HepG2 (cell line): Measurements from ENCODE around the gene RPS19. TPM values are rescaled to one million over a fixed set of nuclear protein-coding genes. Genes with fewer than 3 reads are reported as not detected.

Experiments
- DNMT3B ChIP-seq: conservative IDR thresholded peaks from 2 replicates; pipeline ENCODE4 v1.6.1; 2016; ENCODE audit warnings: missing biosample characterization, control low read depth
- FOXP1 ChIP-seq, 2 experiments: fragments of 450-650 bp in 1 of 2; IDR thresholded peaks; 2 replicates each; pipeline ENCODE4 v1.6.1; 2017 to 2018; ENCODE audit warnings: antibody characterized with exemption in 1 of 2
- GPN1 ChIP-seq: sonication (generic); formaldehyde crosslinking; IDR thresholded peaks from 2 replicates; pipeline ENCODE4 v1.5.1; 2020; ENCODE audit warnings: missing genetic modification reagents, borderline replicate concordance
- HOMEZ ChIP-seq: IDR thresholded peaks from 2 replicates; pipeline ENCODE4 v1.6.1; 2016; ENCODE audit warnings: low read depth
- IRF2 ChIP-seq: IDR thresholded peaks from 2 replicates; pipeline ENCODE4 v1.6.1; 2018; ENCODE audit warnings: missing genetic modification reagents, missing compliant biosample characterization
- JUN ChIP-seq: sonication (generic); formaldehyde crosslinking; IDR thresholded peaks from 2 replicates; pipeline ENCODE4 v1.4.0; 2020; ENCODE audit warnings: mild to moderate bottlenecking, missing genetic modification reagents
- KDM3A ChIP-seq: IDR thresholded peaks from 2 replicates; pipeline ENCODE4 v1.6.1; 2018; ENCODE audit warnings: low read depth, missing compliant biosample characterization
- KLF6 ChIP-seq: IDR thresholded peaks from 2 replicates; pipeline ENCODE4 v1.8.0; 2016; ENCODE audit warnings: missing biosample characterization, missing genetic modification reagents
- MED13 ChIP-seq: sonication (generic); formaldehyde crosslinking; IDR thresholded peaks from 2 replicates; pipeline ENCODE4 v1.5.0; 2020; ENCODE audit warnings: missing genetic modification reagents
- MTERF4 ChIP-seq: sonication (generic); formaldehyde crosslinking; IDR thresholded peaks from 2 replicates; pipeline ENCODE4 v1.8.0; 2023; ENCODE audit warnings: mild to moderate bottlenecking, missing genetic modification reagents
- MXI1 ChIP-seq: IDR thresholded peaks from 3 replicates; pipeline ENCODE4 v1.6.1; 2012; ENCODE audit warnings: low read depth, low read length, inconsistent platforms, borderline replicate concordance
- NCOA2 ChIP-seq: sonication (generic); formaldehyde crosslinking; IDR thresholded peaks from 2 replicates; pipeline ENCODE4 v1.8.0; 2022; ENCODE audit warnings: inconsistent platforms
- NONO ChIP-seq, 2 experiments: fragments of 450-650 bp in 1 of 2; sonication (generic) in 1 of 2; formaldehyde crosslinking in 1 of 2; IDR thresholded peaks in 1 of 2; conservative IDR thresholded peaks in 1 of 2; 2 replicates each; pipeline versions ENCODE4 v1.6.1 to v1.8.0; 2017 to 2022; ENCODE audit warnings: mild to moderate bottlenecking in 1 of 2, missing genetic modification reagents in 1 of 2, moderate library complexity in 1 of 2
- SNAI1 ChIP-seq: sonication (generic); formaldehyde crosslinking; IDR thresholded peaks from 2 replicates; pipeline ENCODE4 v1.5.0; 2020; ENCODE audit warnings: mild to moderate bottlenecking, missing genetic modification reagents, borderline replicate concordance
- TGIF2 ChIP-seq: IDR thresholded peaks from 2 replicates; pipeline ENCODE4 v1.6.1; 2016; ENCODE audit warnings: control low read depth, missing compliant biosample characterization
- THAP11 ChIP-seq: IDR thresholded peaks from 2 replicates; pipeline ENCODE4 v1.6.1; 2016; ENCODE audit warnings: missing biosample characterization, missing genetic modification reagents
- XRCC5 ChIP-seq: fragments of 200-400 bp; formaldehyde crosslinking; optimal IDR thresholded peaks from 2 replicates; pipeline ENCODE3; 2017; ENCODE audit warnings: mild to moderate bottlenecking, low read length
- ZFYVE20 ChIP-seq: sonication (generic); formaldehyde crosslinking; IDR thresholded peaks from 2 replicates; pipeline ENCODE4 v1.8.0; 2023; ENCODE audit warnings: low read depth, mild to moderate bottlenecking, moderate library complexity, missing genetic modification reagents, borderline replicate concordance
- ZGPAT ChIP-seq: IDR thresholded peaks from 2 replicates; pipeline ENCODE4 v1.6.1; 2016; ENCODE audit warnings: mild to moderate bottlenecking
- ZNF451 ChIP-seq: sonication (generic); formaldehyde crosslinking; IDR thresholded peaks from 2 replicates; pipeline ENCODE4 v1.5.0; 2020; ENCODE audit warnings: mild to moderate bottlenecking, missing genetic modification reagents
- ZNF589 ChIP-seq: sonication (generic); formaldehyde crosslinking; conservative IDR thresholded peaks from 2 replicates; pipeline ENCODE4 v1.8.0; 2022; ENCODE audit warnings: mild to moderate bottlenecking, moderate library complexity, missing genetic modification reagents
- ZNF678 ChIP-seq: sonication (generic); formaldehyde crosslinking; IDR thresholded peaks from 2 replicates; pipeline ENCODE4 v1.4.0; 2020; ENCODE audit warnings: mild to moderate bottlenecking, missing genetic modification reagents
- ZUFSP ChIP-seq: sonication (generic); formaldehyde crosslinking; IDR thresholded peaks from 2 replicates; pipeline ENCODE4 v1.9.0; 2021; ENCODE audit warnings: missing genetic modification reagents, mild to moderate bottlenecking, borderline replicate concordance
- ZZZ3 ChIP-seq: sonication (generic); formaldehyde crosslinking; IDR thresholded peaks from 2 replicates; pipeline ENCODE4 v1.4.0; 2020; ENCODE audit warnings: missing genetic modification reagents, mild to moderate bottlenecking, borderline replicate concordance
- polyA plus RNA-seq, 8 experiments: library from polyadenylated mRNA; depleted of rRNA in 3 of 8; stranded (reverse) in 7 of 8; unstranded in 1 of 8; fragments of >200 nt; fragmentation: Illumina TruSeq in 4 of 8; extraction: Trizol in 4 of 8; gene quantifications; 2 replicates each; pipeline versions ENCODE4 v1.2.1 to v1.2.3, GENCODE V29; 2011 to 2016; ENCODE audit warnings: low read depth in 4 of 8, missing spikeins in 1 of 8, mixed read lengths in 1 of 8; ENCODE audit not compliant: insufficient read depth in 1 of 8
- total RNA-seq, 5 experiments: library from RNA; depleted of rRNA; stranded (reverse); fragments of >200 nt; fragmentation: Illumina TruSeq; extraction: Trizol; gene quantifications; 2 replicates each; pipeline ENCODE4 v1.2.3, GENCODE V29; 2016; ENCODE audit warnings: low read depth in 1 of 5

RPS19 gene
- total and polyA plus RNA-seq, 2 of the 13 experiments (the other 11 are each of a cell fraction or from before 2014, with no cell fraction given): 1,983 to 4,758 TPM

- 0 out of 2 replicates have a peak, but pooled peaks have one; percentile 27 for TF ChIP-seq MTERF4 (CRISPR knock-in tag)
- TF ChIP-seq ZNF678 (CRISPR knock-in tag): no peak
- peak; percentile 82; the same call in 1 of the 2 replicates for TF ChIP-seq KLF6 (CRISPR knock-in tag)
- TF ChIP-seq MXI1: peak; percentile 70; the same call in 1 of the 3 replicates
- TF ChIP-seq GPN1 (CRISPR knock-in tag): no peak
- TF ChIP-seq THAP11 (CRISPR knock-in tag): peak; percentile 96
- TF ChIP-seq ZZZ3 (CRISPR knock-in tag): peak; percentile 82; the same call in 1 of the 2 replicates
- TF ChIP-seq HOMEZ: peak; percentile 38; the same call in 1 of the 2 replicates
- peak; percentile 52 for TF ChIP-seq NCOA2
- TF ChIP-seq ZUFSP (CRISPR knock-in tag): no peak
- TF ChIP-seq NONO (IDR thresholded peaks at IDR 0.05): no peak
- TF ChIP-seq NONO (CRISPR knock-in tag; conservative IDR thresholded peaks at IDR 0.05): peak; percentile 94
- no peak for TF ChIP-seq FOXP1 (IDR thresholded peaks at IDR 0.05)
- 0 out of 2 replicates have a peak, but pooled peaks have one; percentile 26 for TF ChIP-seq FOXP1 (CRISPR knock-in tag; IDR thresholded peaks at IDR 0.05)
- TF ChIP-seq KDM3A (CRISPR knock-in tag): peak; percentile 88; the same call in 1 of the 2 replicates
- TF ChIP-seq MED13 (CRISPR knock-in tag): peak; percentile 87; the same call in 1 of the 2 replicates
- TF ChIP-seq ZGPAT: peak; percentile 98
- TF ChIP-seq ZNF589 (CRISPR knock-in tag): 0 out of 2 replicates have a peak, but pooled peaks have one; percentile 62
- TF ChIP-seq SNAI1 (CRISPR knock-in tag): peak; percentile 82
- no peak for TF ChIP-seq JUN (CRISPR knock-in tag)
- TF ChIP-seq DNMT3B (CRISPR knock-in tag): peak; percentile 81
- TF ChIP-seq TGIF2 (CRISPR knock-in tag): peak; percentile 79; the same call in 1 of the 2 replicates
- peak; percentile 90; the same call in 1 of the 2 replicates for TF ChIP-seq IRF2 (CRISPR knock-in tag)
- TF ChIP-seq ZNF451 (CRISPR knock-in tag): 0 out of 2 replicates have a peak, but pooled peaks have one; percentile 48
- TF ChIP-seq XRCC5: peak; percentile 96
- peak; percentile 56; the same call in 1 of the 2 replicates for TF ChIP-seq ZFYVE20 (CRISPR knock-in tag)
These were observed 24.0 kb downstream of the RPS19 start (continued) for GRCh38 chr19:41883821-41884733.
